GM19463 (cell line): ENCODE data around the gene CENPM.

Source experiments
- ATAC-seq: cut with Tn5 transposase; IDR thresholded peaks from one replicate; pipeline ENCODE4 v1.9.1; 2021; ENCODE audit warnings: mild to moderate bottlenecking, moderate library complexity; ENCODE audit not compliant: unreplicated experiment

The CENPM gene

DNA sequence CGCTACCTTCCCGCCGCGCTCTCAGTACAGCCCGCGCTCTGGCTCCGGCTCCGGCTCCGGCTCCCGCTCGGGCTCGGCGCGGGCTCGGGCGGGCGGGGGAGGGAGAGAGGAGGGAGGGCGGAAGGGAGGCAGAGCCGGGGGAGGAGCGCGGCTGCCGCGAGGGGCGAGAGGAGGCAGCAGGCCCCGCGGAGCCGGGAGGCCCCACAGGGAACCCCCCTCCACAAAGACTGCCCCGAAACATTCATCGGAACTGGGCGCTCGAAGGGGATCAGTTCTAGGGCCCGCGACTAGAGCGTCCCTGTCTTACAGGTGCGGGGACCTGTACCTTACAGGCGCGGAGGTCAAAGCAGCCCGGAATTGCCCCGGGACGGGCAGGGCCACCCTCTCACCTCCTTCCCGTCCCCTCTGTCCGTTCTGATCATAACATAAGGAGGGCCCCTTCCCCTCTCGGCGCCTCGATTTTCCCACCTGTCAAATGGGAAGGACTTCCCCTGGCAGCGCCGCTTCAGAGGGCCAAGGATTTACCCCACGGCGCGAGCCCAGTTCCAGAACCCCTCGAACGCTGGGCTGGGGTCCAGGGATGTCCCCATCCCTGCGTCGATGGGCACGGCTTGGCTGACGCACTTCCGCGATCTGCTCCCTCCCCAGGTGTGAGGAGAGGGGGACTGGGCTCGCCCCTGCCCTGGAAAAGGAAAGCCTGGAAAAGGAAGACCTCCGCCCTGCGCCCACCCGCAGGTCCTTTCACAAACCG is 31.7 kb downstream of the CENPM start, which contains the start of gene SHISA8:
Gene SHISA8, minus strand, starts transcription at position 40 of the 751 bp plus-strand sequence. CDS start 407 bp downstream, outside the sequence.
- no peak for ATAC-seq

DNA sequence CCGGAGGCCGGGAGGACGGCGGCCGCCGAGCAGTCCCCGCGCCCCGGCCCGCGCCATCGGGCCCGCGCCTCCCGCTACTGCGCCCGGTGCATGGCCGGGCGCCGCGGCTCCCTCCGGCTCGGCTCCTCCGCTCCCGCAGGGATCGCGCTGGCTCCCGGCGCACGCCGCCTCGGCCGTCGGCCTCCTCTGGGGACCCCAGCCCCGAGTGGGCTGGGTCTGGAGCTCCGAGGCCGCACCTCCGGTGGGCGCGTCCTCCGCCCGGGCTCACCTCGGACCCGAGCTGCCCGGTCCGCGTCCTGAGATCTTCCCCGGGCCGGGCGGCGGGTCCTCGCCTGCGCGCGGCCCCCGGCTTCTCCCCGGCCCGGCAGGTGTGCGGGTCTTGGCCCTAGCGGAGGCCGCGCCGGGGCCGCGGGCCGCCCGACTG is 32.3 kb downstream of the CENPM start:
- no peak for ATAC-seq

DNA sequence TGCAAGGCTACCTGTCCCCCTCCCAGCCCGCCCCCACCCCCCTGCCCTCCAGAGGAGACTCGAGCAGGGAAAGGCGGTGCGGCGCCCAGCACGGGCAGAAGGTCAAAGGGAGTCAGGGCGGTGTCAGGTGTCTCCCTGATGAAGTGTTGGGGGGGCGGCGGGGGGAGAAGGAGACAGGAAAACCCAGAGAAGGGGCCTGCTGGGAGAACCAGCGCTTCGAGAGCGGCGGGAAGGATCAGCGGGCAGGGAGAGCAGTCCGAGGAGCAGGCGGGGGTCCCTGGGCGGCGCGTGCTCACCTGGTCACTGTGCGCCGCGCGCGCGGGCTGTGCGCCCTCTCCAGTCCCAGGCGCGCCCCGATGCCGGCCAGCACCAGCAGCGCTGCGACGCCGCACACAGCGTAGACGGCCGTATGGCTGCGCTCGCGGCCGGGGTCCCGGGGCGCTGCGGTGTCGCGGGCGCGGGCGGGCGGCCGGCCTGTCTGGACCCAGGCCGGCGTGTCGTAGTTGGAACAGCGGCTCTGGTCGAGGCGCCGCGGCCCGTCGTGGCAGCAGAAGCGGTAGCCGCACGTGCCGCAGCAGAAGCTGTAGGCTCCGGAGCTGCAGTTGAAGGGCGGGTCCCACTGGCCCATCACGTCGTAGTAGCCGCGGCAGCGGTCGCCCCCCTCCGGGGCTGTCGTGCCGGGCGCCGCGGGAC is 33.0 kb downstream of the CENPM start:
- no peak for ATAC-seq

DNA sequence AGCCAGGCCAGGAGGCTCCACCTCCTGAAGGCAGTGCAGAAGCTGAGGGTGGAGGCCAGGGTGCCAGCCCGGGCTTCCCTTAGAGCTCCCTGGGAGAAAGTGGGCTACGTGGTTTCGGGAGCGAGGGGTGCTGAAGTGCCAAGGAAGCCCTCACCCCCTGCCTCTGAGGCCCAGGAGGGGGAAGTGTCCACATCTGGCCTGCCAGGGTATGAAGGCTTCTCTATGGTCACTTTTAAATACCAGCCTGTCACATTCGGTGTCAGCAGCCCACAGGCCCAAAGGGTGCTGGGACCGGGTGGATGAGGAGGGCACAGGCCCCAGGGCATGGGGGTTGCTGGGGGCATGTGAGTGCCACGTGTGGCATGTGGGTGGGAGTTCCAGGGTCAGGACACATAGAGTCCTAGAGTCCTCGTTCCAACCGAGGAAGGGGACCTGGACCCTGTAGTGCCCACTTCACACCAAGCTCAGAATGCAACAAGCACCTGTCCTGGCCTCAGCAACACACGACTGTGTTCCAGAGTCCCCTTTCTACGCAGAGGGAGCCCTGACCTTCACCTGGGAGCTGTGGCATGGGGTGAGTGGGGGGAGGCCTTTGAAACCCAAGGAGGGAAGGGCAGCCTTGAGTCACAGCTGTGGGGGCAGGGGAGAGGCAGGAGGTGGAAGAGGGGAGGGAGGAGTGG is 33.8 kb downstream of the CENPM start:
- no peak for ATAC-seq

DNA sequence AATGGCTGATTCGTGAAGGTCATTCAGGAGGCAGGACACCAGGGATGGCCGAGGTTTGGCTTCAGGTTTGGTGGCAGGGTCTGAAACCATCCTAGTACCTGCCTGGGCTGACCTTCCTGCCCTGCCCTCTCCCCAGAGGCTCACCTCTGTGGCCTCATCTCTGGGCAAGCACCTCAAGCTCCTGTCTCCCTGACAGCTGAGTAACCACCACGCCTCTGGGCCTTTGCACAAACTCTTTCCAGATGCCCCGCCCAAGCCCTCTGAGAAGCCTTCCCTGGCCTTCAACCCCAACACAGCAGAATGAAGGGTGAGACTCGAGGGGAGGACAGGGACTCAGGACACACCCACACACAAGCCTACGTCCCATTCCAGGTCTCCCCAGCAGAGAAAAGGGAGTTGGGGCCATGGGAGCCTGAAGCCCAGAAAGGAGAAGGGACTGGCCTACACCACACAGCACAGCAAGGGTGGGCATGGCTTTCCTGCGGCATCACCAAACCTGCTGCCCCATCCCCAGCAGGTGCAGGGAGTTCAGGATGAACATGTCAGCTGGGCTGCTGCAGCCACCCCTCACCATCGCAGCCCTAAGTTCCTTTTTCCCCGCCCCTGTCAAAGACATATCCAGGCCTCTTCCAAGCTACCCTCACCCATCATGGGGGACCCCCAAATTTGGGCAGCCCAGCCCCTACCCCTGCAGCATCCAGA is 34.5 kb downstream of the CENPM start:
- no peak for ATAC-seq

DNA sequence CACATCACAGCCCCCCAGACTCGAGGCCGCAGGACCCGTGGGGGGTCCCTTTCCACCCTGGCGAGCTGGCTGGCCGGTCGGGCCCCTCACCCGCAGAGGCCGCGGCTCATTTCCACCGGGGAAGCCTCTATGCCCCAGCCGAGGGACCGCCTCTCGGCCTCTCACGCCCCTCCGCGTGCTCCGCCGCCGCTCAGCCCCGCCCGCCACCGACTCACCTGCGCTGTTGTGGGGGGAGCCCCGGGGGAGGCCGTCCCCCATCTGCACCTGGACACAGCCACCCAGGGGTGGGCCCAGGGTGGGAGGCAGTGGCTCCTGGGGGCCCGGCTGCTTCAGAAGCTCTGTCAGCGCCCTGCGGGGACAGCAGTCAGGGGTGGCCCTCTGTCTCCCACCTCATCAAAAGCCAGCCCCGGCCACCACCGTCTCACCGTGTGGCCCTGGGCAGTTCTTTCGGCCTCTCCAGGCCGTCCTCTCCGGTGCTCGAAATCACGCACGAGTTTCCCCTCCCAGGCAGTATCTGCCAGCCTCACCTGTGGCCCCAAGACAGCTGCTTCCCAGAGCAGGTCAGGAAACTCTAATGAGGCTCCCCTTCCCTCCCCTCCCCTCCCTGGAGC is 35.8 kb downstream of the CENPM start:
- ATAC-seq, result no peak

DNA sequence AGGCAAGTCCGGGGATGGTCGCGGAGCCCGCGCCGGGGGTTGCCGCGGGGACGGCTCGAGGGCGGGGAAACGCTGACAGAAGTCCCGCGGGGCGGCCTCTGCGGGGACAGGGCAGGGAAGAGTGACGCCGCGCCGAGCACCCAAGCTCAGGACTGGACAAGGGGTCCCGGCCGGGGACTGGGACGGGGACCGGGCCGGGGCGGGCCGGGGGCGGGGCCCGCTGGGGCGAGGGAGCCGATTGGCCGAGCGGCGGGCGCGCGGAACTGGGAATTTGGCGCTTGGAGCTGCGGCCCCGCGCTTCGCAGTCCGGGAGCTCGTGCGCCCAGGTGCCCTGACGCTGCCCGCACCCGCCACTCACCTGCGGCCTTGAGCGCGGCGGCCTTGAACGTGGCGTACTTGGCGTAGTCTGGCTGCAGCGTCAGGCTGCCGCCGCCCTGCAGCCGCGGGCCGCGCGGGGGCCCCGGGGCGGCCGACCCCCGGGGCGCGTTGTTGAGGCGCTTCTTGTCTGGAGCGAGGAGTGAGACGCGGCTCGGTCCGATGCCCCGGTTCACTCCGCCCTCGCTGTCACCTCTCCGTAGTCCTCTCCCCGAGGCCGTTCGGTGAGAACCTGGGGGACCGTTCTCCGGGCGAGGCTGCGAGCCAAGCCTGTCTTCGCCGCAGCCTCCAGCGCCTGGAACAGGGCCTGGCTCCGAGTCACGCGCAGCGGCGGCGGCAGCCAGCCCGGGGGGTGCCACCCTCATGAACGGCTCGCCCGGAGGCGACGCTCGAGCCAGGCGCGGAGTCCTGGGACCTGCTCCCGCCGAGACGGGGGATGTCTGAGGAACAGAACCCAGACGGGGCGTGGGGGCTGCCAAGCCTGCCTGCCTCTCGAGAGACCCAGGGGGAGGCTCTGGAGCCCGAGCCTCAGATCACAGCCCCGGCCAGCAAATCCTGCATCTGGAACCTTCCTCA is 36.6 kb downstream of the CENPM start:
- no peak for ATAC-seq

DNA sequence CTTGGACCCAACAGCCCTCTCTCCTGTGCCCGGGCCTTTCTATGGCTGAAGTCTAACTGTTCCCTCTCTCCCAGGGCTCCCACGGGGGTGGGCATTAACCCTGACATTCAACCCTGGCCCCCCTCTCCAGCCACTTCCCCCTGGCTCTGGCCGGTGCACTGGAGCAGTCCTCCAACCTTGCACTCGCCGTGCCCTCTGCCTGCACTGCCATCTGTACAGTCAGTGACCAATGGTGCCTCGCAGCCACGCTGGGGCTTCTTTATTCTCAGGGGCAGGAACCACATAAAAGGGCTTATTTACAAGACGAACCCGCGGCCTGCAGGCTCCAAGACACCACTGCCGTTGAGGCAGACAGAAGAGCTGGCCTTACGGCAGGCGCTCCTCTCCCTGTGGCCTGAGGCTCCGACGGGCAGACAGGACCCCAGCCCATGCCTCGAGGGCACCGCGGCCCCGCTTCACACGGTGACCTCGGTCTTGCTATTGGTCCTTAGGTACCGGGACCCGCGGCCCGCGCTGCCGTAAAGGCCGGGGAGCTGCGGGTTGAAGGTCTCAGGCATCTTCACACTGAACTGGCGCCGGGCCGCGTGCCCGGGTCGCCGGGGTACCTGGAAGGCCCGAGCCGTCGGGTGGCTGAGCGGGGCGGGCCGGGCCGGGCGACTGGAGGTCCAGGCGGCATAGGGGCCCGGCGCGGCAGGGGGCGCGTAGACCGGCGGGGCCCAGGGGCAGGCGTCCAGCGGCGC is 37.5 kb downstream of the CENPM start:
- ATAC-seq, result no peak

DNA sequence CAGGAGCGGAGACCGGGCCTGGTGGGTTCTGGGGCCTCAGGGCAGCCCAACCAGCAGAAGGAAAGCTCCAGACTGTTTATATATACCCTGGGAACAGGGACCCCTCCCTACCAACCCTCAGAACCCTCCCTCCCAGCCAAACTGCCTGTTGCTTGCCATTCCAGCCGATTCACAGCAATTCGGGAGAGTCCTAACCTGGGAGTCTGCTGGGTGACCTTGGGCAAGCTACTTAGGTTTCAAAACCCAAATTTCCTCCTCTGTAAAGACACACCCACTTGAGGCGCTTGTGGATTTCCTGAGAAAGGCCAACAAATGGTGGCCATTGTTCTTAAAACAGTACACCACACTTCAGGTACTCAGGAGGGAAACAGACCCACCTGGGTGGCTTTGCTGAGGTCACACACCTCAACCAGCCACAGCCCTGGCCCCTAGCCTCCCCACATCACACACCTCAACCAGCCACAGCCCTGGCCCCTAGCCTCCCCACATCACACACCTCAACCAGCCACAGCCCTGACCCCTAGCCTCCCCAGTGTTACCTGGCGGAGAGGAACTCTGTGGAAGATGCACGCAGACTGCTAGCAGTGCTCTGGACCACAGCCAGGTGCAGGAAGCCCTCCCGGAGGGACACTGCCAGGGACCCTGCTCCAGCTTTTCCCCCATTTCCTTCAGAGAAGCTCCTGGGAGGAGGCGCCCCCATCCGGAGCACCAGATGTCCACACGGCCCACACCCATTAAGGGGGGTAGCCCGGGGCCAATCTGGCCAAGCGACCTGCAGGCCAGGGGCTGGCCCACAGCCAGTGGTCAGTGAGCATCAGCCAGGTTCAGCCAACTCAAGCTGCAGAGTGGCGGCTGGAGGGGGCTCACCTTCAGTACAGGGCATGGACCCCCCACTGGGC is 38.3 kb downstream of the CENPM start:
- ATAC-seq, result no peak

DNA sequence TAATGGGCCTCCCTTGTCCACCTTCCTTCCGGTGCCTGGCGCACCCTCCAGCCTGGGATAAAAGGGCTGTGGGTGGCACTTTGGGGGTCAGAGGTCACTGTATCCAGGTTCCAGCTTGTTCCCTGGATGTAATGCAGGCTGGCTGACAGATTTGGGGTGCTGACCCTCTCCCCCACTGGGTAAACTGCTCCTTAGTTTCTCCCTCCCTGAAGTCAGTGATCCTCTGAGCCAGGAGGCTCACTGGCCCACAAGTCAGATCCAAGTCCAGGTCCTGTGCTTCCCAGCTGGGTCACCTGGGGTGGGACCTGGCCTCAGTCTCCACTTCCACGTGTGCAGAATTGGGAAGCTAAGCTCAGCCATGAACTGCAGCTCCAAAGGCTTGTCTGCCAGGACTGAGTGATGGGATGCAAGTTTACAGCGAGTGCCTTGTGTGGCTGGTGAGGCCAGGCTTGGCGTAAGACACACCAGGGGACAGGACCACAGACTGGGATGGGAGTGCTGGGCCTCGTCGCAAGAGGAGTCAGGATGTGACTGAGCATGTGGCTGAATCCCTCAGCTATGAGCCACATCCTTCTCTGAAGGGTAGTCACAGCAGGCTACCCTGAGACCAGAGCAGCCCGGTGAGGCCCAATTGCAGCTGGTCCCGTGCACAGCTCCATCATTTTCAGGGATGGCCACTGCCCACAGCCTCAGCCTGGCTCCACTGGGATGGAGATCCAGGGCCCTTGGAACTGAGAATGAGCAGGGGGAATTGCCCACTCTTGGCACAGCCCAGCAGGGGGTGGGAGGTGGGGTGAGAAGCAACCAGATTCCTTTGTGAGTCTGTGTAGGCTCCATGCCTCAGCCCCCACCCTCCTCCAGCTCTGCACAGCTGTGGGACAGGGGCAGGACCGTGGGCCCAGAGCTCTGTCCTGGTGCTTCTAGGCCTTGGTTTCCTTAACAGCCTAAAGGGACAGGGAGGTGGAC is 39.2 kb downstream of the CENPM start:
- no peak for ATAC-seq

DNA sequence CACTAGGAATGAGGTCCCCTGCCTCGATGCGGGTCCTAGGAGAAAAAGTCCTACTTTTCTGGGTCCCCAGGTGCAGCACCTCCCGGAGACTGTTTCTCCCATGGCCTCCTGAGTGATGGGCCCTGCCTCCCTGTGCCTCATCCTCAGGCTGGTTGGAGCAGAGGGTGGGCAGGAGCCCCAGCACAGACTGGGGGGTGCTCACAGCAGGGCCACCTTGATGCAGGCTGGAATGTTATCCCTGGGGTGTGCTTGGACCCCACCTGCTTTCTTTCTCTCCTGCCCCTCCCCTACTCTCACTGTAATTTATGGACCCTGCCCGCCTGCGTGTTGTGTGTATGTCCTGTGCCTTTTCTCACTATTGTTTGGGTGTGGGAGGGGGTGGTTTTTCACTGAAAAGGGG is 40.1 kb downstream of the CENPM start:
- no peak for ATAC-seq

DNA sequence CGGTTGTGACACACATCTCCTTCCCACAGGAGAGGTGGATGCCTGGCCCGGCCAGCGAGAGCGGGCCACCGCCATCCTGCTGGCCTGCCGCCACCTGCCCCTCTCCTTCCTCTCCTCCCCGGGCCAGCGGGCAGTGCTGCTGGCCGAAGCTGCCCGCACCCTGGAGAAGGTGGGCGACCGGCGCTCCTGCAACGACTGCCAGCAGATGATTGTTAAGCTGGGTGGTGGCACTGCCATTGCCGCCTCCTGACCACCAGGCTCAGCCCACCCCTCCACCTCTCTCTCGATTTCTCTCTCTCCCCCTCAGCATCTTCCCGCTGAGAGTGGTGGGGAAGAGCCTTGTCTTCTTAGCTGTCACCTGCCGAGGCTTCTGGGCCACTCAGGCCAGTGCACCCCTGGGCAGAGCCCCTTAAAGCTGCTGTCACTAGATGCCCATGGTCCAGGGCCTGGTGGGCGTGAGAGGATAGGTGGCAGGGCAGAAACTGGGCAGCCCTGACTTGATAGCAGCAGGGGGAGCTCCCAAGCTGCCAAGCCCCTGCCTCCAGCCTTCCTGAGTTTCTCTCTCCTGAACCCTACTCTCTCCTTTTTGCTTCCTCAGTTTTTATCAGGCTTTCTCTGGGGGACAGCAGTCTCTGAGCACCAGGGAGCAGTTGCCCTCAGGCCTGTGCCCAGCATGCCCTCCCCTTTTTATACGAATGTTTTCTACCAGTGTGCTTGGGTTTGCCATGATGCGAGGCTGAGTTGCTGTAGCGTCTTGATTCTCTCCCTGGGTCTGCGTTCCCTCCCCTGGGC is 41.3 kb downstream of the CENPM start:
- ATAC-seq, result no peak

DNA sequence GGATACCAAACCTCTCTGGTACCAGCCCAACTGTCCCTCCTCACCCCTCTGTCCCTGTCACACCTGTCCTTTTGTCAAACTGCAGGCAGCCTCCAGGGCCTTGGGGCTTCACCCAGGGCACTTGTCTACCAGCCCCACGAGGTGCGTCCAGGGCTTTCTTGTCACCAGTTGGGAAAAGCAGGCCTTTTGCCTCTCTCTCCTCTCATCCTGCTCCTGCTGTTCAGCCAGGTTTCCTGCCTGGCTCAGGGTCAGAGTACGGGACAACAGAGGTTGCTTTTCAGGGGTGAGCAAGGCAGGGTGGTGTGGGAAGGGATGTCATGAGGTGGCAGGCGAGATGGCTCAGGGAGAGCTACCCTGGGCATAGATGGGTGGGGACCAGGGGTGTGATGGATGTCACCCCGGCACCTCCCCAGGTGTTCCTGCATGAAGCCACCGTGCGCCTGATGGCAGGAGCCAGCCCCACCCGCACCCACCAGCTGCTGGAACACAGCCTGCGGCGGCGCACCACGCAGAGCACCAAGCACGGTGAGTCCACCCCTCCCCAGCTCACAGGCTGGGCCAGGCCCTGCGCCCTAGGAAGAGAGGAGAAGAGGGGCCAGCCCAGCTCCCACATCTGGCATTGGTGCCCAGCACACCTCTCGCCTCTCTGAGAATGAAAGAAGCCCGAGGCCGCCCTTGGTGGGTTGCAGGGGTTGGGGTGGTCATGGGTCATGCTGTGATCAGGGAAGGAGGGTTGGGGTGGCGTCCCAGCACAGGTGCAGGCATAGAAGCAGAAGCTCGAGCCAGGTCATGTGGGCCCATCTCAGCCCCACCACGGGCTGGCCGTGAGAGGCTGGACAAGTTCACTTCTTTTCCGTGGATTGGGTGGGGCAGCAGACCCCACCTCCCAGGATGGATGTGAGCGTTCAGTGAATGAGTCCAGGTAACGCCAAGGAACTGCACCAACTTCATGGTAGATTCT is 42.2 kb downstream of the CENPM start:
- ATAC-seq, result no peak

DNA sequence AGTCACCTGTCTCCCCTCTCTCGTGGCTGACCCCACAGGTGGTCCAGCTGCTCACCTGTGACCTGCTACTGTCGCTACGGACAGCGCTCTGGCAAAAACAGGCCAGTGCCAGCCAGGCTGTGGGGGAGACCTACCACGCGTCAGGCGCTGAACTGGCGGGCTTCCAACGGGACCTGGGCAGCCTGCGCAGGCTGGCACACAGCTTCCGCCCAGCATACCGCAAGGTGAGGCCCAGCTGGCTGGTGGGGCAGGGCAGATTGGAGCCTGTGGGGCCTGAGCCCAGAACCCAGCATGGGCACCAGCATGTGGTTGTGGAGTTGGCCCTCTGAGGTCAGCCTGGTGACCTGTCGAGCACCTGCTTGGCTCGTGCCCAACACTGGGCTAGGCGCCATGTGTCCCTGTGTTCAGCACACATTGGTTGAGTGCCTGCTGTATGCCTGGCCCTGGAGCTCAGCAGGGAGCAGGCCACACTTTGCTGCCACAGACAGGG is 44.0 kb downstream of the CENPM start:
- ATAC-seq, result no peak

DNA sequence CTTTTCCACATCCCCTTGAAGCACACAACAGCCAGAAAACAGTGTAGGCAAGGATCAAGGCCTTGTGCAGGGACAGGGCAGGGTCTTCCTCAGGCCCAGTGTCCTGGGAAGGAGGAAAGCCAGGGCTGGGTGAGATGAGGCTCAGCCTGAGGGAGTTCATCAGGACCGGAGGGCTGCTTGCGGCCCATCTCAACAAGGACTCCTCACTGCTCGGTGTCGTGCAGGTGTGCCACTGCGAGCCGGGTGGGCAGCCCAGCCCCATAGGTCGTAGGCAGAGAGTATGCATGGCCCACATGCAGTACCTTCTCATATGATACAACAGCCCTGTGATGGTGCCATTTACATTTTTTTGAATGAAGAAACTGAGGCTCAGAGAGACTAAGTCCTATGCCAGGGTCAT is 44.9 kb downstream of the CENPM start:
- ATAC-seq, result no peak
